A549 (cell line): ENCODE data around the gene ADD1. TPM values are rescaled to one million over a fixed set of nuclear protein-coding genes. Genes with fewer than 3 reads are reported as not detected.
"Not testable (repeated sequence)": the region's sequence is repeated elsewhere in the genome, so short reads cannot be mapped to it uniquely, and the experiment has no call there.

Experiments used
- ATAC-seq, 2 experiments: fragments of 200-7000 bp in 1 of 2; fragments of >200 bp in 1 of 2; cut with Nextera tagmentation in 1 of 2; cut with Tn5 transposase in 1 of 2; 3 replicates each; pipeline versions ENCODE4 v1.8.0 to v1.9.1; 2018 to 2020; ENCODE audit warnings: mild to moderate bottlenecking in 1 of 2, moderate library complexity in 1 of 2
- CTCF ChIA-PET: fragments of 300-600 bp; sonication (Branson Sonifier 250); formaldehyde crosslinking; extraction: SDS; loops from one replicate; lab custom pipeline; 2021; ENCODE audit warnings: antibody characterized with exemption, inconsistent platforms; lab: Yijun Ruan, JAX
- POLR2A ChIA-PET: fragments of 350-600 bp; formaldehyde crosslinking; extraction: SDS; loops from one replicate; lab custom pipeline; 2021; ENCODE audit warnings: antibody characterized with exemption, inconsistent platforms; lab: Yijun Ruan, JAX
- DNase-seq, 2 experiments: peaks; one replicate each; pipeline versions ENCODE4 v3.0.0 to v3.0.0-alpha.2; 2011 to 2016; ENCODE audit warnings: low read depth in 1 of 2, low spot score in 1 of 2
- FAIRE-seq: peaks from 2 replicates; lab custom pipeline; 2011; peaks lifted over from hg19 to GRCh38; lab: Jason Lieb, UNC
- H3K27ac ChIP-seq, 2 experiments: fragments of >200 bp; sonication (Bioruptor Twin); formaldehyde crosslinking; 3 replicates each; pipeline ENCODE4 v1.5.1; 2016 to 2017
- H3K4me1 ChIP-seq: fragments of >200 bp; sonication (Bioruptor Twin); formaldehyde crosslinking; 3 replicates; pipeline ENCODE4 v1.6.1; 2016
- H3K4me2 ChIP-seq: fragments of >200 bp; sonication (Bioruptor Twin); formaldehyde crosslinking; 3 replicates; pipeline ENCODE4 v1.6.1; 2016
- H3K4me3 ChIP-seq: fragments of >200 bp; sonication (Bioruptor Twin); formaldehyde crosslinking; 3 replicates; pipeline ENCODE4 v1.5.1; 2016
- H3K9me3 ChIP-seq: fragments of >200 bp; sonication (Bioruptor Twin); formaldehyde crosslinking; 3 replicates; pipeline ENCODE4 v1.6.1; 2016
- BHLHE40 ChIP-seq: IDR thresholded peaks from 2 replicates; pipeline ENCODE4 v1.6.1; 2012; ENCODE audit warnings: low read depth, low read length, inconsistent platforms
- EP300 ChIP-seq, 2 experiments: fragments of >200 bp; sonication (Bioruptor Twin); formaldehyde crosslinking; IDR thresholded peaks; 2 replicates in 1 of 2; 3 replicates in 1 of 2; pipeline ENCODE4 v1.6.1; 2016 to 2017
- ESRRA ChIP-seq: fragments of 150-350 bp; IDR thresholded peaks from 2 replicates; pipeline ENCODE4 v1.6.1; 2014; ENCODE audit warnings: mild to moderate bottlenecking, low read length, borderline replicate concordance
- FOXS1 ChIP-seq: fragments of 250-450 bp; sonication (Bioruptor Pico); IDR thresholded peaks from 2 replicates; pipeline ENCODE4 v1.5.0; 2020; ENCODE audit warnings: mild to moderate bottlenecking, moderate library complexity
- HOXB5 ChIP-seq: fragments of 250-450 bp; sonication (Bioruptor Pico); IDR thresholded peaks from 2 replicates; pipeline ENCODE4 v1.5.0; 2020; ENCODE audit warnings: mild to moderate bottlenecking, moderate library complexity
- JUN ChIP-seq, 2 experiments: fragments of >200 bp; sonication (Bioruptor Twin); formaldehyde crosslinking; IDR thresholded peaks; 2 replicates in 1 of 2; 3 replicates in 1 of 2; pipeline ENCODE4 v1.6.1; 2016 to 2017
- NR3C1 ChIP-seq: fragments of >200 bp; sonication (Bioruptor Twin); formaldehyde crosslinking; IDR thresholded peaks from 3 replicates; pipeline ENCODE4 v1.6.1; 2017
- POLR2A ChIP-seq: IDR thresholded peaks from 2 replicates; pipeline ENCODE4 v1.6.1; 2012; ENCODE audit warnings: mild to moderate bottlenecking, low read length
- POLR2AphosphoS2 ChIP-seq: conservative IDR thresholded peaks from 2 replicates; pipeline ENCODE4 v1.6.1; 2012; ENCODE audit warnings: low read length, improper control_type of control experiment, inconsistent platforms
- RAD21 ChIP-seq, 2 experiments: fragments of >200 bp in 1 of 2; sonication (Bioruptor Twin) in 1 of 2; formaldehyde crosslinking in 1 of 2; IDR thresholded peaks in 1 of 2; conservative IDR thresholded peaks in 1 of 2; 2 replicates in 1 of 2; 3 replicates in 1 of 2; pipeline ENCODE4 v1.6.1; 2012 to 2018; ENCODE audit warnings: inconsistent platforms in 1 of 2
- RNF2 ChIP-seq: fragments of 200-600 bp; sonication (generic); IDR thresholded peaks from 2 replicates; pipeline ENCODE4 v1.6.1; 2016; ENCODE audit warnings: low read depth, mild to moderate bottlenecking, antibody characterized with exemption, moderate library complexity, borderline replicate concordance
- TFCP2L1 ChIP-seq: fragments of 250-450 bp; sonication (Bioruptor Pico); IDR thresholded peaks from 2 replicates; pipeline ENCODE4 v1.5.0; 2021; ENCODE audit warnings: mild to moderate bottlenecking
- TP53 ChIP-seq: fragments of 250-450 bp; sonication (Bioruptor Pico); IDR thresholded peaks from 2 replicates; pipeline ENCODE4 v1.5.0; 2021; ENCODE audit warnings: mild to moderate bottlenecking, moderate library complexity
- ZNF302 ChIP-seq: fragments of 250-450 bp; sonication (Bioruptor Pico); IDR thresholded peaks from 2 replicates; pipeline ENCODE4 v1.9.0; 2021; ENCODE audit warnings: inconsistent platforms, mild to moderate bottlenecking, moderate library complexity
- WGBS: methylation state at CpG from one replicate; pipeline ENCODE4 v1.1.6; 2017; ENCODE audit errors: missing lambda C conversion rate; 5-methylcytosine and 5-hydroxymethylcytosine counted together
- polyA plus RNA-seq, 4 experiments: library from polyadenylated mRNA; depleted of rRNA in 3 of 4; stranded (reverse); fragments of >200 nt; fragmentation: RNase III in 1 of 4; extraction: RNeasy Plus Mini Kit Qiagen cat#74134 plus additional on column Dnase treatment in 1 of 4; gene quantifications; 2 replicates in 3 of 4; 3 replicates in 1 of 4; pipeline ENCODE4 v1.2.3, GENCODE V29; 2011 to 2017
- TF ChIP-seq, protein P1 (sequence below): fragments of >200 bp; sonication (Bioruptor Twin); formaldehyde crosslinking; IDR thresholded peaks from 3 replicates; pipeline ENCODE4 v1.6.1; 2016
- TF ChIP-seq, protein P2 (sequence below): fragments of 250-450 bp; sonication (Bioruptor Pico); IDR thresholded peaks from 2 replicates; pipeline ENCODE4 v1.5.0; 2021; ENCODE audit warnings: mild to moderate bottlenecking, moderate library complexity, borderline replicate concordance
- TF ChIP-seq, protein P3 (sequence below): fragments of >200 bp; sonication (Bioruptor Twin); formaldehyde crosslinking; IDR thresholded peaks from 2 replicates; pipeline ENCODE4 v1.6.1; 2016
- TF ChIP-seq, protein P4 (sequence below): fragments of 200-600 bp; sonication (generic); IDR thresholded peaks from 2 replicates; pipeline ENCODE4 v1.6.1; 2016; ENCODE audit warnings: antibody characterized with exemption, mild to moderate bottlenecking, moderate library complexity

The ADD1 gene
- polyA plus RNA-seq, 2 of the 4 experiments (the other 2 are of a cell fraction), result 59.7 to 60.3 TPM

DNA sequence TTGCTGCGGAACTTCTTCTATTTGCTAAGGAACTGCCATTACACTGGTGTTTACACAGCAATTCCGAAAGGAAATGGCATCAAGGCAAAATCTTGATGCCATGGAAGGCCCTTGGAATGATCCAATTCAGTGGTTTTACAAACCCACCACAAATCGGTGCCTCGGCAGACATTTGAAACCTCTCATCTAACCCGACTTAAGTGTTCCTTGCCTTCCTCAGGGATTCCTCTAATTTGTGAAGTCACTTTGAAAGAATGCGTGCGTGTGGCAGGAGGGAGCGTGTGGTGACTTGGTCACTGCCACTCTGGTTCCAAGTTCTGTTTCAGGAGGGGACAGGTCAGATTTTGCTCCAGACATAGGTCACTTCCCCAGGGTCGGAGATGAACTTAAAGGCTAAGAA is 114.8 kb downstream of the ADD1 start:
- Histone ChIP-seq H3K27ac (no peak overlapping the region), H3K4me2 (no peak overlapping the region), H3K4me3 (no peak overlapping the region), H3K9me3 (no peaks in the 10 kb centered on the region), H3K4me1 (peaks cover 8% of the 10 kb centered on the region; the same call in 1 of the 3 replicates)
- ChIA-PET CTCF (no interaction called here), POLR2A (no interaction called here)
- DNase-seq (no peak), ATAC-seq (no peak), FAIRE-seq (no peak)
- TF ChIP-seq BHLHE40, result no peak
- TF ChIP-seq TP53 (CRISPR knock-in tag), result no peak
- TF ChIP-seq TFCP2L1 (CRISPR knock-in tag), result no peak
- TF ChIP-seq, protein P1, sequence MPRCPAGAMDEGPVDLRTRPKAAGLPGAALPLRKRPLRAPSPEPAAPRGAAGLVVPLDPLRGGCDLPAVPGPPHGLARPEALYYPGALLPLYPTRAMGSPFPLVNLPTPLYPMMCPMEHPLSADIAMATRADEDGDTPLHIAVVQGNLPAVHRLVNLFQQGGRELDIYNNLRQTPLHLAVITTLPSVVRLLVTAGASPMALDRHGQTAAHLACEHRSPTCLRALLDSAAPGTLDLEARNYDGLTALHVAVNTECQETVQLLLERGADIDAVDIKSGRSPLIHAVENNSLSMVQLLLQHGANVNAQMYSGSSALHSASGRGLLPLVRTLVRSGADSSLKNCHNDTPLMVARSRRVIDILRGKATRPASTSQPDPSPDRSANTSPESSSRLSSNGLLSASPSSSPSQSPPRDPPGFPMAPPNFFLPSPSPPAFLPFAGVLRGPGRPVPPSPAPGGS, result no peak
- TF ChIP-seq JUN (IDR thresholded peaks at IDR 0.05), result no peak
- no peak for TF ChIP-seq POLR2A
- TF ChIP-seq, protein P2, sequence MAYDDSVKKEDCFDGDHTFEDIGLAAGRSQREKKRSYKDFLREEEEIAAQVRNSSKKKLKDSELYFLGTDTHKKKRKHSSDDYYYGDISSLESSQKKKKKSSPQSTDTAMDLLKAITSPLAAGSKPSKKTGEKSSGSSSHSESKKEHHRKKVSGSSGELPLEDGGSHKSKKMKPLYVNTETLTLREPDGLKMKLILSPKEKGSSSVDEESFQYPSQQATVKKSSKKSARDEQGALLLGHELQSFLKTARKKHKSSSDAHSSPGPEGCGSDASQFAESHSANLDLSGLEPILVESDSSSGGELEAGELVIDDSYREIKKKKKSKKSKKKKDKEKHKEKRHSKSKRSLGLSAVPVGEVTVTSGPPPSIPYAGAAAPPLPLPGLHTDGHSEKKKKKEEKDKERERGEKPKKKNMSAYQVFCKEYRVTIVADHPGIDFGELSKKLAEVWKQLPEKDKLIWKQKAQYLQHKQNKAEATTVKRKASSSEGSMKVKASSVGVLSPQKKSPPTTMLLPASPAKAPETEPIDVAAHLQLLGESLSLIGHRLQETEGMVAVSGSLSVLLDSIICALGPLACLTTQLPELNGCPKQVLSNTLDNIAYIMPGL (CRISPR knock-in tag), result no peak
- no peak for TF ChIP-seq ZNF302 (CRISPR knock-in tag)
- no peak for TF ChIP-seq RNF2
- TF ChIP-seq HOXB5 (CRISPR knock-in tag), result no peak
- TF ChIP-seq FOXS1 (CRISPR knock-in tag), result no peak
- TF ChIP-seq, protein P3, sequence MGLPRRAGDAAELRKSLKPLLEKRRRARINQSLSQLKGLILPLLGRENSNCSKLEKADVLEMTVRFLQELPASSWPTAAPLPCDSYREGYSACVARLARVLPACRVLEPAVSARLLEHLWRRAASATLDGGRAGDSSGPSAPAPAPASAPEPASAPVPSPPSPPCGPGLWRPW, result no peak
- no peak for TF ChIP-seq POLR2AphosphoS2
- no peak for TF ChIP-seq RAD21 (conservative IDR thresholded peaks at IDR 0.05 in 1 of 2, IDR thresholded peaks at IDR 0.05 in 1 of 2)
- TF ChIP-seq, protein P4, sequence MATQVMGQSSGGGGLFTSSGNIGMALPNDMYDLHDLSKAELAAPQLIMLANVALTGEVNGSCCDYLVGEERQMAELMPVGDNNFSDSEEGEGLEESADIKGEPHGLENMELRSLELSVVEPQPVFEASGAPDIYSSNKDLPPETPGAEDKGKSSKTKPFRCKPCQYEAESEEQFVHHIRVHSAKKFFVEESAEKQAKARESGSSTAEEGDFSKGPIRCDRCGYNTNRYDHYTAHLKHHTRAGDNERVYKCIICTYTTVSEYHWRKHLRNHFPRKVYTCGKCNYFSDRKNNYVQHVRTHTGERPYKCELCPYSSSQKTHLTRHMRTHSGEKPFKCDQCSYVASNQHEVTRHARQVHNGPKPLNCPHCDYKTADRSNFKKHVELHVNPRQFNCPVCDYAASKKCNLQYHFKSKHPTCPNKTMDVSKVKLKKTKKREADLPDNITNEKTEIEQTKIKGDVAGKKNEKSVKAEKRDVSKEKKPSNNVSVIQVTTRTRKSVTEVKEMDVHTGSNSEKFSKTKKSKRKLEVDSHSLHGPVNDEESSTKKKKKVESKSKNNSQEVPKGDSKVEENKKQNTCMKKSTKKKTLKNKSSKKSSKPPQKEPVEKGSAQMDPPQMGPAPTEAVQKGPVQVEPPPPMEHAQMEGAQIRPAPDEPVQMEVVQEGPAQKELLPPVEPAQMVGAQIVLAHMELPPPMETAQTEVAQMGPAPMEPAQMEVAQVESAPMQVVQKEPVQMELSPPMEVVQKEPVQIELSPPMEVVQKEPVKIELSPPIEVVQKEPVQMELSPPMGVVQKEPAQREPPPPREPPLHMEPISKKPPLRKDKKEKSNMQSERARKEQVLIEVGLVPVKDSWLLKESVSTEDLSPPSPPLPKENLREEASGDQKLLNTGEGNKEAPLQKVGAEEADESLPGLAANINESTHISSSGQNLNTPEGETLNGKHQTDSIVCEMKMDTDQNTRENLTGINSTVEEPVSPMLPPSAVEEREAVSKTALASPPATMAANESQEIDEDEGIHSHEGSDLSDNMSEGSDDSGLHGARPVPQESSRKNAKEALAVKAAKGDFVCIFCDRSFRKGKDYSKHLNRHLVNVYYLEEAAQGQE, result no peak
- no peak for TF ChIP-seq EP300 (IDR thresholded peaks at IDR 0.05)
- no peak for TF ChIP-seq ESRRA
- TF ChIP-seq NR3C1, result no peak
- 84% methylated on average over 9 of the region's 9 CpGs for WGBS

DNA sequence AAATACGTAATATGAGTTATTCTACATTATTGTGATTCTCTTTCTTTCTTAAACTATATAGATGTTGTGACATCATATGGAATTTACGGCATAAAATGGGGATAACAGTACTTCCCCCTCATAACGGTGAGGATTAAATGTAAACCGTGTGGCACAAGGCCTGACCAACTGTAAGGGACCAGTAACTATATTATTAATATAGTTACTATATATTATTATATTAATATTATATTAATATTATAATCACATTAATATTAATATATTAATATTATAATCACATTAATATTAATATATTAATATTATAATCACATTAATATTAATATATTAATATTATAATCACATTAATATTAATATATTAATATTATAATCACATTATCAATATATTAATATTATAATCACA is 116.8 kb downstream of the ADD1 start:
- POLR2A ChIA-PET, DNase-seq, H3K9me3 ChIP-seq, FAIRE-seq, H3K4me2 ChIP-seq, H3K4me1 ChIP-seq, H3K4me3 ChIP-seq, H3K27ac ChIP-seq, CTCF ChIA-PET, ATAC-seq: not testable (repeated sequence)
- WGBS, result 93% methylated on average over 4 of the region's 4 CpGs
